Fibroblast of pulmonary artery (primary cell): ENCODE results near the gene AIF1.

Experiments
- DNase-seq: peaks from one replicate; pipeline ENCODE4 v3.0.0-alpha.2; 2010; ENCODE audit warnings: low read depth
- H3K4me3 ChIP-seq: replicated peaks from 2 replicates; pipeline ENCODE4 v1.5.1; 2011; ENCODE audit warnings: low read depth, mild to moderate bottlenecking, control low read depth, low read length, moderate library complexity
- CTCF ChIP-seq: IDR thresholded peaks from 2 replicates; pipeline ENCODE4 v1.5.1; 2011; ENCODE audit warnings: mild to moderate bottlenecking, control low read depth, low read length, inconsistent platforms; ENCODE audit errors: missing control alignments

Gene AIF1

GRCh38 chr6:31631681-31632278 is 16.7 kb downstream of the AIF1 start:
- TF ChIP-seq CTCF = no peak
- no peak overlapping the region for H3K4me3 ChIP-seq
- DNase-seq = no peak

- DNase-seq = no peak
- no peak overlapping the region for H3K4me3 ChIP-seq
- TF ChIP-seq CTCF = no peak
Observed at GRCh38 chr6:31632279-31632946, 17.4 kb downstream of the AIF1 start.

GRCh38 chr6:31633447-31633846 is 18.4 kb downstream of the AIF1 start:
- no peak for TF ChIP-seq CTCF
- no peak for DNase-seq
- H3K4me3 ChIP-seq = no peak overlapping the region

- no peak for DNase-seq
- no peak for TF ChIP-seq CTCF
- no peak overlapping the region for H3K4me3 ChIP-seq
Observed at GRCh38 chr6:31634131-31634530, 19.1 kb downstream of the AIF1 start.

GRCh38 chr6:31634969-31635575 is 20.0 kb downstream of the AIF1 start:
- DNase-seq = no peak
- TF ChIP-seq CTCF = no peak
- H3K4me3 ChIP-seq = no peak overlapping the region

GRCh38 chr6:31636698-31637596 is 21.9 kb downstream of the AIF1 start:
- TF ChIP-seq CTCF = no peak
- DNase-seq = no peak
- no peak overlapping the region for H3K4me3 ChIP-seq
